ENCODE data around the gene AAGAB.

Gene AAGAB

GRCh38 chr15:67254238-67255175 is at the start of gene AAGAB, which contains the start of gene IQCH (continued):
- TF ChIP-seq BCL6B (tag by site-specific recombination; IDR thresholded peaks at IDR 0.05) = no peak
- TF ChIP-seq ZNF544 (tag by site-specific recombination; IDR thresholded peaks at IDR 0.05) = no peak
- peak; percentile 20; the same call in 1 of the 2 replicates for TF ChIP-seq ZNF280D (tag by site-specific recombination; IDR thresholded peaks at IDR 0.05)
- peak; percentile 94 for TF ChIP-seq ZNF394 (tag by site-specific recombination; IDR thresholded peaks at IDR 0.05; ENCODE audit: borderline replicate concordance)
- TF ChIP-seq ZNF645 (tag by site-specific recombination; IDR thresholded peaks at IDR 0.05) = no peak
- no peak for TF ChIP-seq AEBP2 (tag by site-specific recombination; IDR thresholded peaks at IDR 0.05; ENCODE audit: borderline replicate concordance)
- TF ChIP-seq ZNF76 (tag by site-specific recombination; IDR thresholded peaks at IDR 0.05; ENCODE audit: borderline replicate concordance, low read depth) = peak; percentile 88
- 0 out of 2 replicates have a peak, but pooled peaks have one; percentile 25 for TF ChIP-seq TCF7L2 (IDR thresholded peaks at IDR 0.05; ENCODE audit: borderline replicate concordance, low read depth, low read length)
- no peak for TF ChIP-seq ZNF670 (tag by site-specific recombination; IDR thresholded peaks at IDR 0.05; ENCODE audit: low read depth)
- no peak for TF ChIP-seq ZNF169 (tag by site-specific recombination; IDR thresholded peaks at IDR 0.05)
- peak; percentile 59 for TF ChIP-seq WT1 (tag by site-specific recombination; IDR thresholded peaks at IDR 0.05)
- TF ChIP-seq ZBTB1 (tag by site-specific recombination; IDR thresholded peaks at IDR 0.05) = no peak
- TF ChIP-seq KLF1 (tag by site-specific recombination; IDR thresholded peaks at IDR 0.05) = peak; percentile 99
- TF ChIP-seq YY1 (tag by site-specific recombination; IDR thresholded peaks at IDR 0.05) = peak; percentile 95
- no peak for TF ChIP-seq ZNF350 (tag by site-specific recombination; IDR thresholded peaks at IDR 0.05)
- TF ChIP-seq ZNF830 (tag by site-specific recombination; IDR thresholded peaks at IDR 0.05; ENCODE audit: low read depth) = no peak
- peak; percentile 99 for TF ChIP-seq ZNF501 (tag by site-specific recombination; IDR thresholded peaks at IDR 0.05)
- TF ChIP-seq, protein P1, sequence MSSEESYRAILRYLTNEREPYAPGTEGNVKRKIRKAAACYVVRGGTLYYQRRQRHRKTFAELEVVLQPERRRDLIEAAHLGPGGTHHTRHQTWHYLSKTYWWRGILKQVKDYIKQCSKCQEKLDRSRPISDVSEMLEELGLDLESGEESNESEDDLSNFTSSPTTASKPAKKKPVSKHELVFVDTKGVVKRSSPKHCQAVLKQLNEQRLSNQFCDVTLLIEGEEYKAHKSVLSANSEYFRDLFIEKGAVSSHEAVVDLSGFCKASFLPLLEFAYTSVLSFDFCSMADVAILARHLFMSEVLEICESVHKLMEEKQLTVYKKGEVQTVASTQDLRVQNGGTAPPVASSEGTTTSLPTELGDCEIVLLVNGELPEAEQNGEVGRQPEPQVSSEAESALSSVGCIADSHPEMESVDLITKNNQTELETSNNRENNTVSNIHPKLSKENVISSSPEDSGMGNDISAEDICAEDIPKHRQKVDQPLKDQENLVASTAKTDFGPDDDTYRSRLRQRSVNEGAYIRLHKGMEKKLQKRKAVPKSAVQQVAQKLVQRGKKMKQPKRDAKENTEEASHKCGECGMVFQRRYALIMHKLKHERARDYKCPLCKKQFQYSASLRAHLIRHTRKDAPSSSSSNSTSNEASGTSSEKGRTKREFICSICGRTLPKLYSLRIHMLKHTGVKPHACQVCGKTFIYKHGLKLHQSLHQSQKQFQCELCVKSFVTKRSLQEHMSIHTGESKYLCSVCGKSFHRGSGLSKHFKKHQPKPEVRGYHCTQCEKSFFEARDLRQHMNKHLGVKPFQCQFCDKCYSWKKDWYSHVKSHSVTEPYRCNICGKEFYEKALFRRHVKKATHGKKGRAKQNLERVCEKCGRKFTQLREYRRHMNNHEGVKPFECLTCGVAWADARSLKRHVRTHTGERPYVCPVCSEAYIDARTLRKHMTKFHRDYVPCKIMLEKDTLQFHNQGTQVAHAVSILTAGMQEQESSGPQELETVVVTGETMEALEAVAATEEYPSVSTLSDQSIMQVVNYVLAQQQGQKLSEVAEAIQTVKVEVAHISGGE (tag by site-specific recombination; conservative IDR thresholded peaks at IDR 0.05; ENCODE audit: low read depth) = peak; percentile 94
- peak; percentile 92 for TF ChIP-seq ZEB2 (tag by site-specific recombination; IDR thresholded peaks at IDR 0.05)
- peak; percentile 64; the same call in 1 of the 2 replicates for TF ChIP-seq ZSCAN23 (tag by site-specific recombination; IDR thresholded peaks at IDR 0.05)
- no peak for TF ChIP-seq ZNF626 (tag by site-specific recombination; IDR thresholded peaks at IDR 0.05)
- no peak for TF ChIP-seq ZNF473 (tag by site-specific recombination; IDR thresholded peaks at IDR 0.05)
- TF ChIP-seq, protein P2, sequence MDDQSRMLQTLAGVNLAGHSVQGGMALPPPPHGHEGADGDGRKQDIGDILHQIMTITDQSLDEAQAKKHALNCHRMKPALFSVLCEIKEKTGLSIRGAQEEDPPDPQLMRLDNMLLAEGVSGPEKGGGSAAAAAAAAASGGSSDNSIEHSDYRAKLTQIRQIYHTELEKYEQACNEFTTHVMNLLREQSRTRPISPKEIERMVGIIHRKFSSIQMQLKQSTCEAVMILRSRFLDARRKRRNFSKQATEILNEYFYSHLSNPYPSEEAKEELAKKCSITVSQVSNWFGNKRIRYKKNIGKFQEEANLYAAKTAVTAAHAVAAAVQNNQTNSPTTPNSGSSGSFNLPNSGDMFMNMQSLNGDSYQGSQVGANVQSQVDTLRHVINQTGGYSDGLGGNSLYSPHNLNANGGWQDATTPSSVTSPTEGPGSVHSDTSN (CRISPR knock-in tag; IDR thresholded peaks at IDR 0.05) = peak; percentile 85
- no peak; the same call in 1 of the 2 replicates for TF ChIP-seq PRDM1 (tag by site-specific recombination; IDR thresholded peaks at IDR 0.05)
- TF ChIP-seq HOXD13 (CRISPR knock-in tag; IDR thresholded peaks at IDR 0.05; ENCODE audit: borderline replicate concordance) = no peak
- TF ChIP-seq ZNF239 (tag by site-specific recombination; IDR thresholded peaks at IDR 0.05) = peak; percentile 9; the same call in 1 of the 2 replicates
- TF ChIP-seq ZNF610 (tag by site-specific recombination; IDR thresholded peaks at IDR 0.05; ENCODE audit: borderline replicate concordance) = peak; percentile 76
